GM19467 (cell line): ENCODE data around the gene FAM78A.

Experiments
- ATAC-seq: cut with Tn5 transposase; IDR thresholded peaks from one replicate; pipeline ENCODE4 v1.9.1; 2021; ENCODE audit warnings: mild to moderate bottlenecking, moderate library complexity; ENCODE audit not compliant: unreplicated experiment

Gene FAM78A, protein sequence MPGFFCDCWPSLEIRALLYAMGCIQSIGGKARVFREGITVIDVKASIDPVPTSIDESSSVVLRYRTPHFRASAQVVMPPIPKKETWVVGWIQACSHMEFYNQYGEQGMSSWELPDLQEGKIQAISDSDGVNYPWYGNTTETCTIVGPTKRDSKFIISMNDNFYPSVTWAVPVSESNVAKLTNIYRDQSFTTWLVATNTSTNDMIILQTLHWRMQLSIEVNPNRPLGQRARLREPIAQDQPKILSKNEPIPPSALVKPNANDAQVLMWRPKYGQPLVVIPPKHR

DNA sequence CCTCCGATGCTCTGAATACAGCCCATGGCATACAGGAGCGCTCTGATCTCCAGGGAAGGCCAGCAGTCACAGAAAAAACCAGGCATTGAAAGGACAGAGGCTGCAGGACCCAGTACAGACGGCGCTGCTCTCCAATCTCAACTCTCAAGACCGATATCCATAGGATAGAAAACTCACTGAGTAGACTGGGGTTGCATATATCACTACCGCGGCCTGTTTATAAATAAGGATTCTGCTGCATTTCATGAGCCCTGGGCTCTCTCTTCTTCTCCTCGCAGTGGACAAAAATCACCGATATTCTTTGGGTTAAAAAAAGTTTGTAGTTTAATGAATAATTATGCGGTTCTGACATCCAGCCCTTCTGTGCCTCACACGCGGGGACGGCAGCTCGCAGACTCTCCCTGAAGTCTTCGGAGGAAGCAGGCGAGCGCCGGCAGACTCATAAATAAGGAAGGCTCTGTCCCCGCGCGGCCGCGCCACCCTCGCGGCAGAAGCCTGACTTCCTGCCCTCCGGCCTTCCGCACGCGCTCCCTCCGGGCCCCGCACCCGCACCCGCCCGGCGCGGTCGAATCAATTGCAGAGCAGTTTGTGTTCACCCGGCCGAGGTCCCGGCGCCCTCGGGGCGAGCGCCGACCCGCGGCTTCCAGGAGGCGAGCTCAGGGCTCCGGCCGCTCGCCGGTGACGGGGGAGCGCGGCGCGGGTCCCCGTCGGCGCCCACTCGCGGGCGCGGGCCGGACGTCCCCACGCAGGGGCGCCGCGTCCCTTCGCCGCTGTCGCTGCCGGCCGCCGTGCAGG is at the start of gene FAM78A:
Gene FAM78A (minus strand): TSS at position 417 of the 795 bp plus-strand sequence. CDS start 331 bp downstream, at position 86.
- no peak for ATAC-seq

DNA sequence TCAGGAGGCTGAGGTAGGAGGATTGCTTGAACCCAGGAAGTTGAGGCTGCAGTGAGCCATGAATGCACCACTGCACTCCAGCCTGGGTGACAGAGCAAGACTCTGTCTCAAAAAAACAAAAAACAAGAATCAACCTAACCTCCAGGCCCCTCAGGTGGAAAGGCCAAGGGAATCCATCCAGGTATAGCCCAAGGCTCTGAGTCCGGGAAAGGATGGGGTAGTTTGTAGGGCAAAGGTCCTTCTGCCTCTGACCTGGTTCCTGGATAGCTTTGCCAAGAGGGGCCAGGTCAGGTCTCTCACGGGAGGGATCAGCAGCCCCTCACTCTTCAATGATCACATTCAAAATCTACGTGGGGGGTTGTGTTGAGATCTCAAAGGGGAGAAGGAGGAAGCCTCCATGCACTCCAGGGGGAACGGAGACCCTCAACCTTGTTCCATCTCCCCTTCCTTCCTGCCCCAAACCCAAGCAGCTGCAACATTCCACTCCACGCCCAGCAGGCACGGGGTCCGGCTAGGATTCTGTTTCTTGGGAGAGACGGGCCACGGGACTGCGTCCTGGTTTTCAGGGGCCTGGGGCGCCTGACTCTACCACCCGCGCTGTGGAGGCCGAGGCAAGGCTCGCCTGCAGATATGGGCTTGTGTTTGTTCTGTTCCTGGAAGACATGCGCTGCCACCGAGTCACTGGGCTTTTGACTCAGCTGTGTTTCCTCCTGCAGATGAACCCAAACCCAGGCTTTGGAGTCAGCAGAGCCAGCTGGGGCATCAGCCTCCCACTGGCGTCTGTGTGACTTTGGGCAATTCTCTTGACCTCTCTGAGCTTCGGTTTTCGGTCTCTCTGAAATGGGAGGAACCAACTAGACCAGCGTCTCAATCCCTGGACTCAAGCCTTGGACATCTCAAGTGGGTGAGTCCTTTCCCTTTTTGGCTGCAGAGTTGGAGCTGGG is 48.7 kb upstream of the FAM78A start:
- no peak for ATAC-seq

DNA sequence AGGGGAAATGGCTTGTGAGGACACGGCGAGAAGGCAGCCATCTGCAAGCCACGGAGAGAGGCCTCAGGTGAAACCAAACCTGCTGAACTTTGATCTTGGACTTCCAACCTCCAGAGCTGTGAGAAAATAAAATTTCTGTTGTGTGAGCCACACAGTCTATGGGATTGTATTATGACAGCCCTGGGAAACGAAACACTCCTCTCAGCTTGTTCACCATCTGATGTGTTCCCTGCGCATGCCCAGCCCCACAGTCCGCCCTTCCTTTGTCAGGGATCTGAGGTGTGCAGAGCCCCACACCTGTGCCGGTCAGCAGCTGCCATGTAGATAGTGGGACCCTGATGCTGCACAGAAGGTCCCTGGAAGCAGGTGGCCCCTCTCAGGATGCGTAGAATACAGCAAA is 47.3 kb upstream of the FAM78A start:
- no peak for ATAC-seq

DNA sequence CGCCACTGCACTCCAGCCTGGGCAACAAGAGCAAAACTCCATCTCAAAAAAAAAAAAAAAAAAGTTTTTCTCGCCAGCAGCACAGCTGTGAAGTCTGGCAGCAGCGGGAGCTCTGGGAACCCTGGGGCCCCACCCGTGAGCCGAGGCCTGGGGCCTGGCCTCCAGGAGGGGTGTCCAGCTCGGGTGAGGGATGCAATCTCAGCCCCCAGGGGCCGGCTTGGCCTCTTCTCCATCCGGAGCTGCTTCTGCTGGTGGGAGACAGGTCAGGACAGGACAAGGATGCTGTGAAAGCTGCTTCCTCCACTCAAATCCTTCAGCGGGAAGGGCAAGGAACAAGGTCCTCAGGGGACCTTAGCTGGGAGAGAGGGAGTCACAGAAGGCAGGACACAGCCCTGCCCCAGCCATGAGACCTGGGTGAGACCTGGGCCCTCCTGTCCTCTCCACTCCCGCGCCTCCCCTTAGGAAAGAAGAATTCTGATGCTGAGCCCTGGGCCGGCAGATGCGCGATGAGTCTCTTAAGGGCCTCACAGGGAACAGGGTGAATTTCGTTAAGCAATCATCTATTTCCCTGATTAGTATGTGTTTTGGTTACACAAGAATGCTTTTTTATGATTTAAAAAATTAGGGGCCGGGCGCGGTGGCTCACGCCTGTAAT is 43.8 kb upstream of the FAM78A start:
- no peak for ATAC-seq

DNA sequence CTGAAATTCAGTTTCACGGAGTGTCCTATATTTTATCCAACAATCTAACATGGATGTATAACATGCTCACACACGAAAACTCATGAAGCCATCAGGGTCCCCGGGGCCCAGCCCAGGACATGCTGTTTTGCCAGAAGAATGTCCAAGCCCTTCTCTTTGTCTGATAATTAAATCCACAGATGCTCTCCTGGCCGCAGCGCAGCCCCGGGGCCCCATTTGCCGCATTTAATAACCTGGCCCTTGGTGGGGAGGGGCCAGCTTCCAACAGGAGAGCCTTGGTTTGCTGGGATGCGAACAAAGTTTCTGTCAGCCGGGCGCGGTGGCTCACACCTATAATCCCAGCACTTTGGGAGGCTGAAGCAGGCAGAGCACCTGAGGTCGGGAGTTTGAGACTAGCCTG is 43.2 kb upstream of the FAM78A start:
- no peak for ATAC-seq

DNA sequence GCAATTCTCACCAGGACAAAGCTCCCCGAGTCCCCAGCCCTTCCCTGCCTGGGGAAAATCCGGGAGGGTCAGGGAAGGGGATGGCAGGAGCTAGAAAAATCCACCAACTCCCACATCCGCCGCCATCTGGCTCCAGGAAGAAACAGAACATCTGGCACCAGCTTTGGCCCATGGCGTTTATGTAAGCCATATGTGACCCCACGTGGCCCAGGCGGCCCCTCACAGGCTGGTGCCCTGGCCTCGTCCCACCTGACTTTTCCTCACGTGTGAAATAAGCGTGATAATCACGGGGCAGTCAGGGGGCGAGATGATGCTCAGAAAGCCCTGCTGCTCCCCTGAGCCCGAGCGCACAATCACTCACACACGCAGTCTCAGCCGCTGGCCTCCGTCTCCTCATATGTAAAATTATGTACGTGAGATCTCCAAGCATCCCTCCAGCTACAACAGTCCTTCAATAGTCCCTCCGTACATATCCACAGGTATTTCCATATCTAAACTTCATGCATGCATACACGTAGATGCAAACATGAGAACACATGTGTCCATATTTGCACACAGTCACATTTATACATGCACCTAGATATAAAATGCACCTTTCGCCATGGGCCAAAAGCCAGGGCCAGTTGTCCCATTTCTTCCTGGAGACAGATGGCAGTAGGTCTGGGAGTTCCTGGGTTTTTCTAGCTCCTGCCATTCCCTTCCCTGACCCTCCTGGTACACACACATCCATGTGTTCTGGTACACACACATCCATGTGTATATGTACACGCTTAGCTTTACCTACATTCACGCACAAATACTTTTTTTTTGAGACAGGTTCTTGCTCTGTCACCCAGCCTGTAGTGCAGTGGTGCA is 42.1 kb upstream of the FAM78A start:
- no peak for ATAC-seq

DNA sequence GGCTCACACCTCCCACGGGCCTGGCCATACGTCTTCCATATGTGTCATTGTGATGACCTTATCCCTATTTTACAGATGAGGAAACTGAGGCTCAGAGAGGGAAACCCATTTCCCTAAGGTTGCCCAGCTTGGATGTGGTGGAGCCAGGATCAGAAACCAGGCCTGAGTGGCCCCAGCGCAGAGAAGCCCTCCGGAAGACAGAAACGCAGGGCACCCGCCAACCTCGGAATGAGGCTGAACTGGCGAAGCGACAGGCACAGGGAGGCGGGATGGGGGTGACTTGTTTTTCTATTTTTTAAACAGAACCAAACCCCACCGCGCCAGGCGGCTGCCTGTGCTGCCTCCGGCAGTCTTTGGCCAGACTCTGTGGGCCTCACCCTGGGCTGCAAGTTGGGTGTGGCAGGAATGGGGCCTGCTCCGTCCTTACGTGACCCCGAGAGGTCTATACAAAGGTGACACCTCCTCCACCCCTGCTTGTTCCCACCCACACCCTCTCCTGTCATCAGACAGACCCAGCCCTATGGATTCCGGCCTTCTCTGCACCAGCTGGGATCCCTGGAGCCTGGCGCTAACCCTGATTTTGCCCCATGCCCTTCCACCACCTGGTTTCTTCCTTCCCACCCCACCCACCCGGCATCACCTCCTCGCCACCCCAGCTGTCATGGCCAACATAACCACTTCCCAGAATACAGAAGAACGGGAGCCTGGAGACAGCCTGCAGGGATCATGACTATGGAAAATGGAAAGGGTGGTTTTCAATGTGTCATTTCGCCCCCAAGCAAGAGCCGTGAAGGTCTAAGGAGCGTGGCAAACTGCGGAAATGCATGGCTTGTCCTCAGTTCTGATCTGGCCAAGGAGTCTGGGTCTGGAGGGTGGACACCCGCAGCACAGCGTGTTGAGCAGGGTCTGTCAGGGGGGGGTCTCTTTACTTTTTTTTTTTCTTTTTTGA is 36.8 kb upstream of the FAM78A start:
- no peak for ATAC-seq

DNA sequence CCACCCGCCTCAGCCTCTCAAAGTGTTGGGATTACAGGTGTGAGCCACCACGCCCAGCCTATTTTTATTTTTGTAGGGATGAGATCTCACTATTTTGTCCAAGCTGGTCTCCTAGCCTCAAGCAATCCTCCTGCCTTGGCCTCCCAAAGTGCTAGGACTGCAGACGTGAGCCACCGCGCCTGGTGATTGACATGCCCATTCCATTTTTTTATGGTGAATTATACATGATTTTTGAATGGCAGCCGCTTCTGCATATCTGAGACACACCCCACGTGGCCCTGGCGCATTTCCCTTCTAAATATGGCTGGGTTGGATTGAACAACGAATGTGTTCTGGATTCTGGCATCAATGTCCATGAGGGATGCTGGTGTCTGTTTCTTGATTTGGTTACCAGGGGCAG is 35.9 kb upstream of the FAM78A start:
- ATAC-seq: no peak

DNA sequence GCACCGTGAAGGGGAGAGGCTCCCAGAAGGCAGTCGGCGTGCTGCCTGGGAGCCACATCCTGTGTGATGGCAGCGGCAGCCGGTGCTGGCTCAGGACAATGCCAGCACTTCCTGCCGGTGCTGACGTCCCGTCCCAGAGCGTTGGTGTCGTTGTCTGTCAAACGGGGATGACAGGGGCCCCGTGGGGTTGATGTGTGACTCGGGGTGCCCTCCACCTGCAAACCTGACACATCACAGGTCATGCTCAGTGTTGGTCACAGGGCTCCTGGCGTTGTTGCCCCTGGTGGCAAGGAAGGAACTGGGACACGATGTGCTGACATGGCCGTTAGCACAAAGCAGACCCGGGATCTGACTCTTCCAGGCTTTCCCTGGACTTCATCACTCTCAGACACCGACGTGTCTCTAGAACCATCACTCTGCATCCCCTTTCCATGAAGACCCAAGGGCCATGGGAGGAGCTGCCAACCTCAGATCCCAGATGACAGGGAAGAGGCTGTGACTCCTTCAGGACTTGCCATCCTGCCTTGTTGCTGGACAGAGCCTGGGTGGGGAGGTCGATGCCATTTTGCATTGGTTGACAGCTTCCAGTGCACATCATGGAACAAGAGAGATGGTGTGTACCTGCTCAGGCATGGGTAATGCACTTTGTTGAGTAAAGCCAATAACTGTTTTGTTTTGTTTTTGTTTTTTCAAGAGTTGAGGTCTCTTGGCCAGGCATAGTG is 34.7 kb upstream of the FAM78A start:
- no peak for ATAC-seq

DNA sequence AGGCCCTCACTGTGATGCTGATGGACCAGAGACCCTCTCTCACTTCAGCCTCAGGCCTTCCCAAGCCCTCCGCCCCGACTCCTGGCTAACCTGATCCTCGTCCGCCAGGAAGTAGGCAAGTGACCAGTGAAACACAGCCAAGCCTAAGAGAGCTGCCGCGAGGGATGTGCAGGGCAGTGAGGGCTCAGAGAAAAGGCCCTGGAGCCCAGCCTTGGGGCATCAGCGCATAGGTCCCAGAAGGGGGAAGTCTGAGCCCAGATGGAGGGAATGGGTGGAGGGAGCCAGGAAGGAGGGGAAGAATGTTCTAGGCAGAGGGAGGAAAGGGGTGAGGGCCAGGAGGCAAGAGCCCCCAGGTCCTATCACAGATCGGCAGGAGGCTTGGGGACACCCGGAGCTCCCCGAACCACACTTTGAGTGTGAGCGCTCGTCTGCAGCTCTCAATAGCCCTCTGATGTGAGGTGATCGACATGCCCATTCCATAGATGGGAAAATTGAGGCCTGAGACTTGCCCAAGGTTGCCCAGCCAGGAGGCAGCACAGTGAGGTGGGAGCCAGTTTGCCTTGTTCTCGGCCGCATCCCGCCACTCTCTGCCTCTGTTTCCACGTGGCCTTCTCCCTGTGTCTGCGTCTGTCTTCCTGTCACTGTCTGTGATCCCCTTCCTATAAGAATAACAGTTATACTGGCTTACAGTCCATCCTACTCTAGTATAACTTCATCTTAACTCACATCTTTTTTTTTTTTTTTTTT is 33.4 kb upstream of the FAM78A start:
- ATAC-seq: no peak

DNA sequence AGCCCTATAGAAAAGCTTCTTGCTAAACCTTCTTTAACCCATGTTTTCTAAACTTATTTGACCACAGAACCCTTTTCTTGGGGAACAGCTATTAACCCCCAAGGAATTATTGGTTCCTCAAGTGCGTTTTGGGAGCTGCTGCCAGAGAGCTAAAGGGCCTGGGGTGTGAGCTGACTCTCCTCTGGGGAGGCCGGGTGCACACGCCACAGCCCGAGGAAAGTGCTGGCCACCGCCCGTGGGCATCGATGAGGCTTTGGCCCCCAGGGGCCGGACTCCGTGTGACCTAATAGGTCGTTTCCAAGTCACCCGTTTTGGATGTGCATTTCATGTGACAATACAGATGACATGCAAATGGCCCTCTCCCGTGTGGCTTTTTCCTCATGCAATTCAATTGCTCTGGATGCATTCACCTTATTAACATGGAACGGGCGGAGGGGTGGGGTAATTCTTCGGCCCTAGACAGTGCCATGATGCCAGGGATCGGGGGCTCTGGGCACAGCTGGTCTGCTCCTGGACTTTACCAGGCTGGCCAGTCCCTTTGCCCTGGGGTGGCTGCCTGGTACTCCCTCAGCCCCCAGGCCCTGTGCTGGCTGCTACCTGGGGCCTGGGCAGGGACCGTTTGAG is 32.7 kb upstream of the FAM78A start:
- ATAC-seq: no peak

DNA sequence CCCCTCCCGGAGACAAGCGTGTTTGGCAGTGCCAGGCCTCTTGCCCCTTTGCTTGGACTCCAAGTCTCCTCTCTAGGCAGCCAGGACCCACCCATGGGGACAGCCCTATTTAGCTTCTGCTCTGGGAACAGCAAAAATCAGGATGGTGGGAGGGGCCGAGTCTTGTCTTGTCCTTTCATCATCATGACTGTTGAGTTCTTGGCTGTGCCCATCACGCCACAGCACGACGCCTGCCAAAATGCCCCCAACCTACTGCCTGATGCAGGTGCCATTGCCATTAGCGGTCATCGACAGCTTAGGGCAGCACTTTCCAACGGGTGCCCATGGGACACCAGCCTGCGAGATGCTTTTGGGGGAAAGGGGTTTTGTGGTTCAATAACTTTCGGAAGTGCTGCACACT is 32.1 kb upstream of the FAM78A start:
- no peak for ATAC-seq

DNA sequence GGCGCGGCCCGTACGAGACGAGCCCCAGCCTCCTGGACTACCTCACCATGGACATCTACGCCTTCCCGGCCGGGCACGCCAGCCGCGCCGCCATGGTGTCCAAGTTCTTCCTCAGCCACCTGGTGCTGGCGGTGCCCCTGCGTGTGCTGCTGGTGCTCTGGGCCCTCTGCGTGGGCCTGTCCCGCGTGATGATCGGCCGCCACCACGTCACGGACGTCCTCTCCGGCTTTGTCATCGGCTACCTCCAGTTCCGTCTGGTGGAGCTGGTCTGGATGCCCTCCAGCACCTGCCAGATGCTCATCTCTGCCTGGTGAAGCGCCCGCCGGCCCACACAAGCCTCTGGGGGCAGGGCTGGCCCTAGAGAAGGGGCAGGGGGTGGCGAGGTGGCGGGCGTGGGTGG is 31.7 kb upstream of the FAM78A start:
- no peak for ATAC-seq

DNA sequence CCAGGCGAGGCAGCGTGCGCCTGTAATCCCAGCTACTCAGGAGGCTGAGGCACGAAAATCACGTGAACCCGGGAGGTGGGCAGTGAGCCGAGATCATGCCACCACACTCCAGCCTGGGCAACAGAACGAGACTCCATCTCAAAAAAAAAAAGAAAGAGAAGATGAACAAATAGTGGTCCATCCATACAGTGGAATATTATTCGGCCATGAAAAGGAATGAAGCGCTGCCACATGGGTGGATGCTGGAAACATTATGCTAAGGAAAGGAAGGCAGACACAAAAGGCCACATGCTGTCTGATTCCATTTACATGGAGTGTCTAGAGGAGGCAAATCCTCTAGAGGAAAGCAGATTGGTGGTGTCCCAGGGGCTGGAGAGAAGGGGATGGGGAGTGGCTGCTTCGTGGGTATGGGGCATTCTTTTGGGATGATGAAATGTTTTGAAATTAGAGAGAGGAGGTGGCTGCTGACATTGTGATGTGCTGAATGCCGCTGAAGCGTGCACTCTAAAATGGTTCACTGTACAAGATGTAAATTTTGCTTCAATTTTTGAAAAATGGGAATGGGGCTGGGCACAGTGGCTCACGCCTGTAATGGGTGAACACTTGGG is 30.2 kb upstream of the FAM78A start:
- no peak for ATAC-seq

DNA sequence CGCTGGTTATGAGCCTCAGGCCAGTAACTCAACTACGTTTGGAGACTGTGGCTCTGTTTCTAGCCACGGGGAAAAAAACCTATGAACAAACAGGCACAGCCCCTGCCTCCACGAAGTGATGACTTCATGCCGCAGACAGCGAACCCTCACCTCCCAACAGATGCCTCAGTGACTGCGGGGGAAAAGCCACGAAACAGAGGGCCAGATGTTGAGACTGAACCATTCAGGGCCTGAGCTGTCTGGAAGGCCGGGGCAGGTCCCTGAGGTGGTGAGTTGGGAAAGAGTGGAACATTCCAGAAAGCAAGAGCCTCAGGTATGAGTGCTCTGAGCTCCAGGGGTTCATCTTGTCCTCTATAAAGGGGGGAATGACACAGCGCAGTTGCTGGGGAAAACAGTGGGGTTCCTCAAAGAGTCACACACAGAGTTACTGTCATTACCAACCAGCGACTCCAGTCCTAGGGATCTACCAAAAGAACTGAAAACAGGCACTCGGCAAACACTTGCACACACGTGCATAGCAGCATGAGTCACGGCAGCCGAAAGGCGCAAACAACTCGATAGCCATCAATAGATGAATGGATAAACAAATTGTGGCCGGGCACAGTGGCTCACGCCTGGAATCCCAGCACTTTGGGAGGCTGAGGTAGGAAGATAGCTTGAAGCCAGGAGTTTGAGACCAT is 28.5 kb upstream of the FAM78A start:
- no peak for ATAC-seq
